Measurements from ENCODE around the gene LSS. TPM values are rescaled to one million over a fixed set of nuclear protein-coding genes. Genes with fewer than 3 reads are reported as not detected.

Gene LSS
- total RNA-seq, 6 donors from 2014 or later = 71.7 to 266 (median 135) TPM

DNA sequence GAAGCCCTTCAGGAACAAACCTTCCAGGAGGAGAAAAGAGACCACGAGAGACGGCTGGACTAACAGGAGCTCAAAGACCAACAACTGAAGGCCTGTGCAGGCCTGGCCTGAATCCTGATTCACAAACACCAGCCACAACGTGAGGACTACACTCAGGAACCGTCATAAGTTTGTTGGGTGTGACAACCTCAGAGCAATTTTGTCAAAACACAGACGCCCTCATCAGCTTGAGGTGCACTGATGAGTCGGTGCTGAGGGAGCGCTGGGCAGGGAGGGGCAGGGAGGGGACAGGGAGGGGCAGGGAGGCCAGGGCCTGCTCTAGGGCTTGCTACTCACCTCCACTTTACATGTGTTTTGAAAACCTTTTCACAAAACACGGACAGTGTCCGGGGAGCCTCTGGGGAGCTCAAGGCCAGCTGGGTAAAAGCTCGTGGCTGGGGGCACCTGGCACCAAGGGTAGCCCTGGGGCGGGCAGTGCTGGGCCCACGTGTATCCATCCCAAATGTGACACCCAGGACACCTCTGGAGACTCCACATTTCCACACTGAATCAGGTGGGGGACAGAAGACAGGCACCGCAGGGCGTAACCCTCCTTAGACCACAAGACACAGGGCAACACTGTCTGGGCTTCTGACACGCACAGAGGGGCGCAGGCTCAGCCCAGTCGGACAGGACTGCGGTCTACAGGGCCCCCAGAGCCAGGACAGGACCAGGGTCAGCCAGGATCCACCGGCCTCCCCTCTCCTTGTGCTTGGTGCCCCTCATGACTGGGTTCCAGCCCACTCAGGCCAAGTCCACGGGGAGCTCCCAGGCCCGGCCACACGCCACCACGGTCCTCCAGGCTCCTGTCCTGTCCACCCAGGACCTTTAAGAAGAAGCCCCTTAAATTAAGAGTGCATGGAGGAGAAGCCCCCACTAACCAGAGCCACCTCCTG is 16.5 kb downstream of the LSS start:
- Histone ChIP-seq H3K27ac (no peak overlapping the region), H3K27me3 (no peaks in the 10 kb centered on the region), H3K9me3 (no peaks in the 10 kb centered on the region), H3K4me1 (peaks cover 0 to 6% (median 0%) of the 10 kb centered on the region in 4 donors), H3K36me3 (peaks cover 25 to 98% (median 82%) of the 10 kb centered on the region in 4 donors), H3K4me3 (no peak overlapping the region)
- DNase-seq (peak in 1 of 2 donors; percentile 67), ATAC-seq (ENCODE audit: low FRiP score in 2 of 2) (no peak)
- 89% methylated on average over 13 to 23 of the region's 23 CpGs for WGBS, 2 donors
- no peak for TF ChIP-seq EP300 (IDR thresholded peaks at IDR 0.05)
- TF ChIP-seq POLR2AphosphoS5 (IDR thresholded peaks at IDR 0.05) = no peak
- TF ChIP-seq CTCF (IDR thresholded peaks at IDR 0.05) = no peak
- no peak for TF ChIP-seq POLR2A (IDR thresholded peaks at IDR 0.05)

DNA sequence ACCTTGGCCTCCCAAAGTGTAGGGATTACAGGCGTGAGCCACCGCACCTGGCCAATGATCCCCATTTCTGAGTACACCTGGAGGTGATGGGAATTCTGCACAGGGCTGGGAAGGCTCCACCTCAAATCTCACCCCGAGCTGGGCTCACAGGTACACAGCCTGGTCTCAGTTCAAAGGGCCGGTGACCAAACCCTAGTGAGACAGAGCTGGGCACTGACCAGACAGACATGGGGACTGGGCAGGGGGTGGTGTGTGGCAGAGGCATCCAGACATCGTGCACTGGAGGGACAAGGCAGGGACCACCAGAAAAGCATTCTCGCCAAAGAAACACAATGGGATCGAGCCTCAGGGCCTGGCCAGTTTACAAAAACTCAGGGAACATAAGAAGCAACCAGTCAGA is 17.2 kb downstream of the LSS start:
- 96 to 97% methylated on average over 5 to 7 of the region's 7 CpGs for WGBS, 2 donors
- Histone ChIP-seq H3K4me3 (no peak overlapping the region), H3K27ac (no peak overlapping the region), H3K4me1 (peaks cover 0 to 5% (median 0%) of the 10 kb centered on the region in 4 donors), H3K9me3 (no peaks in the 10 kb centered on the region), H3K27me3 (no peaks in the 10 kb centered on the region), H3K36me3 (peaks cover 32 to 99% (median 84%) of the 10 kb centered on the region in 4 donors)
- TF ChIP-seq CTCF (IDR thresholded peaks at IDR 0.05) = no peak
- TF ChIP-seq POLR2AphosphoS5 (IDR thresholded peaks at IDR 0.05) = no peak
- TF ChIP-seq POLR2A (IDR thresholded peaks at IDR 0.05) = no peak
- no peak for TF ChIP-seq EP300 (IDR thresholded peaks at IDR 0.05)
- DNase-seq (no peak), ATAC-seq (ENCODE audit: low FRiP score in 2 of 2) (no peak)

DNA sequence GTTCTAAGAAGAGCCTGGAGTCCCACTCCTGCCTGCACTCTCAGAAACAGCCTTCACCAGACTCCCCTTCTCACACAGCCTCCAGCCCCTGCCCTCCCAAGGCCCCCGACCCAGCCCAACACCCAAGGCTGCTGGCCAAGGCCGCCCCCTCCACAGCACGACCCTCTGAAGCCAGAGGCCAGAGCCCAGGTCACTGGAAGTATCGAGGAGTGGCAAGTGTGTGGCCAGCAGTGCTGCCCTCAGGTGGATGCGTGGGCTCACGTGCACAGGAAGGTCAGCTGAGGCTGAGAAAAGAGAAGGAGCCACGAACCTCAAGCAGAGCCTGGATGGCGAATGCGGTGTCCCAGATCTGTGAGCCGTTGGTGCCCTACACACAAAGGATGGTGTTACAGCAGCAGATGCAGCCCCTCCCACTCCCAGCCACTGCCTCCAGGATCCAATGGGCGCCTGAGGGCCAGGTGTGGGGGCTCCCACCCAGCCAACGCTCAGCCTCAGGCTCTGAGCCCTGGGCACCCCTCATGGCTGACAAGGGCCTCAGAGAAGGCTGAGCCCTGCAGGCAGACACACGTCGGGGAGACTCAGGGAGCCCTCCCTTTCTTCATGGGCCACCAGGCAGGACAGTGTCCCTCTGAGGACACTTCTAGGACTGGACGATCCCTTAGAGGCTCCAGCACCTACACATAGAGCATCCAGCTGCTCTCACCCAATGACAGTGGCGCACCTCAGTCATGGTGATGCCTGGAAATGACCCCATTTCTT is 18.0 kb downstream of the LSS start:
- Histone ChIP-seq H3K27me3 (no peaks in the 10 kb centered on the region), H3K27ac (no peak overlapping the region), H3K9me3 (no peaks in the 10 kb centered on the region), H3K4me3 (no peak overlapping the region), H3K4me1 (no peaks in the 10 kb centered on the region), H3K36me3 (peaks cover 35 to 99% (median 84%) of the 10 kb centered on the region in 4 donors)
- ATAC-seq (ENCODE audit: low FRiP score in 2 of 2) = no peak
- DNase-seq = peak in 1 of 2 donors; percentile 50
- TF ChIP-seq POLR2A (IDR thresholded peaks at IDR 0.05) = no peak
- no peak for TF ChIP-seq CTCF (IDR thresholded peaks at IDR 0.05)
- no peak for TF ChIP-seq POLR2AphosphoS5 (IDR thresholded peaks at IDR 0.05)
- TF ChIP-seq EP300 (IDR thresholded peaks at IDR 0.05) = no peak
- 91 to 95% methylated on average over 9 to 16 of the region's 16 CpGs for WGBS, 2 donors

DNA sequence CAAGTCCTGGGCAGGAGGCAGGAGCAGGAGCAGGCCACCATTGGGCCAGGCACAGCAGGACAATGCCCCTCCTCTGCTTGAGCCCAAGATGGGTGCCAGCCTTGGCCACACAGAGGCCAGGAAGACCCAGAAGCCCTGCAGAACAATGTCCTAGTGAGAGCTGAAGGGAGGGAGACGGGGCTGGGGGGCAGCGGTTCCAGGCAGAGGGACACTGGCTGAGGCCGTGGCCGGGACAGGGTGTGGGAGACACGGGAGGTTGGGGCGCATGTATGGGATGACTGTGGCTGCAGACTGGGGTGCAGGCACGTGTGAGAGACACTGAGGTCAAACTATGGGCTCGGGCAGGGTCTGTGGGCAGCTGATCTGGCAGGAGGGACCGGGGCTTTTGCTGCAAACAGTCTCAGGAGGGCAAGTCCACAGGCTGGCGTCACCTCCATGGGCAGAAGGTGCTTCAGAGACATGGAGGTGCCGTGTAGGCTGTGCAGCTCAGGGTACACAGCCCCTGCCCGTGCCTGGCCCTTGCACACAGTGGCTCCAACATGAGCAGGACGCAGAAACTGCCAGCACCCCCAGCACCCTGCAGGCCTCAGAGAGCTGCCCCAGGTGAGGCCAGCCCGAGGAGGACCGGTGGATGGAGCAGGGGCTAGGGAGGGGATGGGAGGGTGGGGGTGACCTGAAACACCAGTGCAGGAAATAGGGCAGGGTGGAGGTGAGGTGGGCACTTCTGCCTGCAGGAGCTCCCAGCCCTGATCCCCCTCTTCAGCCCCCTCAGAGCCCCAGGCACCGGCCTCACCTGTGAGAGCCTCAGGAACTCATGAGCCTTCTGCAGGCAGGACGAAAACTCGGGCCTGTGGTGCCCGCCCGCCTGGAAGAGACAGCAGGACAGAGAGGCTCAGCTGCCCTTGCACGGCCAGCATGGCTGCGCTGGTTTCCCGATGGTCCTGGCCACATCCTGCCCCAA is 19.5 kb downstream of the LSS start:
- DNase-seq = peak in 1 of 2 donors; percentile 75
- no peak overlapping the region for H3K4me3 ChIP-seq
- WGBS, 2 donors = 94 to 96% methylated on average over 19 to 21 of the region's 23 CpGs

More for the DNA sequence above, 19.5 kb downstream of the LSS start:
- no peak for TF ChIP-seq EP300 (IDR thresholded peaks at IDR 0.05)
- Histone ChIP-seq H3K4me1 (no peaks in the 10 kb centered on the region), H3K27ac (no peak overlapping the region), H3K9me3 (no peaks in the 10 kb centered on the region), H3K27me3 (no peaks in the 10 kb centered on the region), H3K36me3 (peaks cover 44 to 97% (median 82%) of the 10 kb centered on the region in 4 donors)
- no peak for ATAC-seq (ENCODE audit: low FRiP score in 2 of 2)
